ENCODE data around the gene OR8B8. TPM values are rescaled to one million over a fixed set of nuclear protein-coding genes. Genes with fewer than 3 reads are reported as not detected.
A peak's percentile ranks its signal among the peaks of the same experiment; 100 is the strongest.
"Not testable (repeated sequence)": the region's sequence is repeated elsewhere in the genome, so short reads cannot be mapped to it uniquely, and the experiment has no call there.

OR8B8 gene
- total RNA-seq, 1 donor from 2014 or later: not detected

DNA sequence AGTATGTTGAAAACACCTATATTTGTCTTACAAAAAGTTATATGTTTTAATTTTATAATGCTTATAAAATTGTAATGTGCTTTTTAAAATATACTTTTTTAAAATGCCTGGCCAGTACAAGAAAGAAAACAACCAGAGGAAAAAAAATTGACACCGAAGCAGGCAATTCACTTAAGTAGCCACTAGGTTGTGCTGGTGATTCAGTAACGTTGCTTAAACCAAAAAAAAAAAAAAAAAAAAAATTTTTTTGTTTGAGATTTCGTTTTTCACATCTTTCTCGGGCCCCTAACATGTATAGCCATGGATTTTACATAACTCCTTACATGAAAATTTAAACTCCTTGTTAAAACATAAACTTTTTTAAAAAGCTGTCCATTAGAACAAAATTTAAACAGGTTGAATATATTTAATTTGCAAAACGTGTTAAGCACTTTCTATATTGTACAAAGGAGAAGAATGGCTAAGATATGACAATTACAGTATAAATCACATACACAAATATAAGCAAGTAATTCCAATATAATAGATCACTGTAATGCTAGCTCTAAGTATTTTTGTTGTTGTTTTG lies 30.1 kb downstream of the OR8B8 start:
- ATAC-seq (no peak), DNase-seq (no peak)
- intact Hi-C loops (cut with DNase I): no loop called here
- Histone ChIP-seq H3K4me1 (no peaks in the 10 kb centered on the region), H3K4me3 (no peak overlapping the region), H3K9me3 (no peaks in the 10 kb centered on the region), H3K27ac (no peak overlapping the region), H3K36me3 (no peaks in the 10 kb centered on the region), H3K27me3 (peaks cover 6% of the 10 kb centered on the region)
- peak; percentile 78 for TF ChIP-seq CTCF (IDR thresholded peaks at IDR 0.05)

GRCh38 chr11:124409906-124410305 lies 35.6 kb downstream of the OR8B8 start:
- no peaks in the 10 kb centered on the region for H3K36me3 ChIP-seq
- intact Hi-C loops (cut with DNase I): no loop called here
- no peaks in the 10 kb centered on the region for H3K9me3 ChIP-seq
- H3K4me1 ChIP-seq: no peaks in the 10 kb centered on the region
- no peak overlapping the region for H3K4me3 ChIP-seq
- TF ChIP-seq CTCF (IDR thresholded peaks at IDR 0.05): no peak
- DNase-seq (no peak), ATAC-seq (no peak)
- H3K27ac ChIP-seq: no peak overlapping the region
- peaks cover 5% of the 10 kb centered on the region for H3K27me3 ChIP-seq

GRCh38 chr11:124405581-124405980 lies 39.9 kb downstream of the OR8B8 start:
- H3K27ac ChIP-seq: no peak overlapping the region
- no peaks in the 10 kb centered on the region for H3K4me1 ChIP-seq
- ATAC-seq: no peak
- intact Hi-C loops (cut with DNase I): no loop called here
- no peak for TF ChIP-seq CTCF (IDR thresholded peaks at IDR 0.05)
- H3K9me3 ChIP-seq: no peaks in the 10 kb centered on the region
- no peak for DNase-seq
- no peaks in the 10 kb centered on the region for H3K36me3 ChIP-seq
- no peak overlapping the region for H3K4me3 ChIP-seq
- H3K27me3 ChIP-seq: peaks cover 5% of the 10 kb centered on the region

DNA sequence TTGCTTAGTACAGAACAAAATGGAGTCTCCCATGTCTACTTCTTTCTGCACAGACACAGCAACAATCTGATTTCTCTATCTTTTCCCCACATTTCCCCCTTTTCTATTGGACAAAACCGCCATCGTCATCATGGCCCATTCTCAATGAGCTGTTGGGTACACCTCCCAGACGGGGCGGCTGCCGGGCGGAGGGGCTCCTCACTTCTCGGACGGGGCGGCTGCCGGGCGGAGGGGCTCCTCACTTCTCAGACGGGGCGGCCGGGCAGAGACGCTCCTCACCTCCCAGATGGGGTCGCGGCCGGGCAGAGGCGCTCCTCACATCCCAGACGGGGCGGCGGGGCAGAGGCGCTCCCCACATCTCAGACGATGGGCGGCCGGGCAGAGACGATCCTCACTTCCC lies 42.3 kb downstream of the OR8B8 start:
- ATAC-seq; H3K9me3 ChIP-seq; H3K4me3 ChIP-seq; intact Hi-C loops (cut with DNase I); H3K27me3 ChIP-seq; H3K4me1 ChIP-seq; DNase-seq; H3K27ac ChIP-seq; H3K36me3 ChIP-seq: not testable (repeated sequence)

DNA sequence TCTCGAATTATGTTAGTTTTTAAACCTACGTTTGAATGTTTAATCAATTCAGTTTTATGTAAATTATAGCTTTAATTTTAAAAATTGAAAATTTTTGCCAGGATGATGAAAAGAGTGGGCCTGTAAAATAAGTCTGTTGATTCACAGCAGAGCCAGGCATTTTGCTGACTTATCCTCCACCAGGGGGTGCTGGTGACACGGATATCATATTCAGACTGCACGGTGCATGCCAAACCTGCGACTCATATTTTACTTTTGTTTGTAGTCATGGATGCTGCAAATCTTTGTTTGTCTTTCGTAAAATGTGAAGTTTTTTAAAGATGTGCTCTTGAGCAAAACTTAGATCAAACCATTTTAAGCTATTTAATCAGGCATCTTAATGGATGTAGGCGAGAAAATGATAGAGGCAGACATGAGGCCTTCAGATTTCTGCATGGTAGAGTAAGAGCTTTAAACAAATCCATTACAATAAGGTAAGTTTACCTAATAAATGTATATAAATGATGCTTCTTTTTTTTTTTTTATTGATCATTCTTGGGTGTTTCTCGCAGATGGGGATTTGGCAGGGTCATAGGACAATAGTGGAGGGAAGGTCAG lies 43.1 kb downstream of the OR8B8 start:
- H3K4me3 ChIP-seq: no peak overlapping the region
- H3K36me3 ChIP-seq: no peaks in the 10 kb centered on the region
- no peaks in the 10 kb centered on the region for H3K4me1 ChIP-seq
- DNase-seq (no peak), ATAC-seq (peak; percentile 87)
- no peak overlapping the region for H3K27ac ChIP-seq
- peak; percentile 71 for TF ChIP-seq CTCF (IDR thresholded peaks at IDR 0.05)
- H3K9me3 ChIP-seq: no peaks in the 10 kb centered on the region
- no peaks in the 10 kb centered on the region for H3K27me3 ChIP-seq
- intact Hi-C loops (cut with DNase I): no loop called here

DNA sequence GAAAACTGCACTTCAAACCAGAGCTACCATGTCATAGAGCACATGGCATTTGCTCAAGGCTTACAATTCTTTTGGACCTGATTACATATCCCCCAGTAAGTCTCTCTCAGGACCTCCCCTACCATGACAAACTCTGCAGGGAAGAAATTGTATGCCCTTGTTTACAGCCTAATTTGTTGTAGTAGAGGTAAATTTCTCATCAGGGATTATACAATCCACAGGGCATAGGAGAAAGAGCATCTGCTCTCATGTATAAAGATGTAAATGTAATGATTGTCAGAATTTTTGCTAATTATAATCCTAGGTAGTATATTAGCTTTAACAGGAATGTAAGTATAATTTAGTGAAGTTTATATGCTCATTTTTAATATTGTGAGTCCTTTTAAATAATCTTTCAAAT lies 46.6 kb downstream of the OR8B8 start, which contains the start of gene OR8B3:
TSS of gene OR8B3 (minus strand) at position 101 of the 400 bp plus-strand sequence. CDS start 1,673 bp downstream, outside the sequence.
- ATAC-seq (no peak), DNase-seq (no peak)
- Histone ChIP-seq H3K4me3 (no peak within 1 kb of the TSS), H3K27me3 (no peaks in the 10 kb centered on the region), H3K9me3 (no peaks in the 10 kb centered on the region), H3K4me1 (no peaks in the 10 kb centered on the region), H3K36me3 (no peaks in the 10 kb centered on the region), H3K27ac (no peak within 1 kb of the TSS)
- intact Hi-C loops (cut with DNase I): no loop called here
- no peak for TF ChIP-seq CTCF (IDR thresholded peaks at IDR 0.05)

- H3K4me3 ChIP-seq; H3K27me3 ChIP-seq; DNase-seq; intact Hi-C loops (cut with DNase I); H3K27ac ChIP-seq; H3K4me1 ChIP-seq; H3K36me3 ChIP-seq; ATAC-seq; H3K9me3 ChIP-seq: not testable (repeated sequence)
These were observed 48.6 kb downstream of the OR8B8 start for GRCh38 chr11:124396847-124397246.

Measured in upper lobe of right lung (tissue), 1 donor.